Measurements from ENCODE around the gene HLA-DQA2. TPM values are rescaled to one million over a fixed set of nuclear protein-coding genes. Genes with fewer than 3 reads are reported as not detected.
A peak's percentile ranks its signal among the peaks of the same experiment; 100 is the strongest.

HLA-DQA2 gene
- total RNA-seq, 3 donors from 2014 or later (not counting 1 experiment from before 2014, with no cell fraction given) = 1.4 to 15.2 TPM; not detected in 1

DNA sequence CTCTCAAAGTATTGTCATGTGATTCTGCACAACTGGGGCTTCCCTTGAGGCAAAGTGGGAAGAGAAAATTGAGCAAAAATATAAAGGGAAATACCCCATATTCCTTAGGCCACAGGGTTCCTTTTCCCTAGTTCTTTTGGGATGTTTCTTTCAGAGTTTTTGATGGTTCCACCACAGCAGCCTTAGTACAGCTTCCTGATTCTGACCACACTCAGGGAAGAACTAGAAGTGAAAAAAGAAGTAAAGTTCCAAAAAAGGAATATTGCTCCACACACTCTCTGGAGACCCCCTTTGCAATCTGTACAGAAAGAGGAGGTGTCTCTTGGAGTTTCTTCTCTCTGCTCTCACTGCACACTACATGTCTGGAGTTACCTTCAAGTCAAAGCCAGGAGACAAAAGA, 27.9 kb upstream of the HLA-DQA2 start:
- intact Hi-C loops (cut with micrococcal nuclease) = no loop called here
- Mint-ChIP-seq H3K4me3 (no peak overlapping the region), H3K27ac (no peak overlapping the region), H3K9me3 (no peaks in the 10 kb centered on the region), H3K36me3 (no peaks in the 10 kb centered on the region), H3K27me3 (ENCODE audit: low read depth in 2 of 2) (peaks cover 8 to 14% of the 10 kb centered on the region in 2 donors), H3K4me1 (no peaks in the 10 kb centered on the region)
- ATAC-seq = no peak
- Histone ChIP-seq H3K9me3 (ENCODE audit: control insufficient read depth, insufficient read depth, low read length) (no peaks in the 10 kb centered on the region), H3K4me1 (ENCODE audit: control insufficient read depth, insufficient read depth, low read length) (no peaks in the 10 kb centered on the region), H3K36me3 (ENCODE audit: control insufficient read depth, insufficient read depth, low read length) (no peaks in the 10 kb centered on the region), H3K4me3 (ENCODE audit: low read length) (no peak overlapping the region), H3K27me3 (ENCODE audit: control insufficient read depth, insufficient read depth, low read length) (no peaks in the 10 kb centered on the region), H3K27ac (ENCODE audit: low read length) (no peak overlapping the region)
- TF ChIP-seq, protein P1, sequence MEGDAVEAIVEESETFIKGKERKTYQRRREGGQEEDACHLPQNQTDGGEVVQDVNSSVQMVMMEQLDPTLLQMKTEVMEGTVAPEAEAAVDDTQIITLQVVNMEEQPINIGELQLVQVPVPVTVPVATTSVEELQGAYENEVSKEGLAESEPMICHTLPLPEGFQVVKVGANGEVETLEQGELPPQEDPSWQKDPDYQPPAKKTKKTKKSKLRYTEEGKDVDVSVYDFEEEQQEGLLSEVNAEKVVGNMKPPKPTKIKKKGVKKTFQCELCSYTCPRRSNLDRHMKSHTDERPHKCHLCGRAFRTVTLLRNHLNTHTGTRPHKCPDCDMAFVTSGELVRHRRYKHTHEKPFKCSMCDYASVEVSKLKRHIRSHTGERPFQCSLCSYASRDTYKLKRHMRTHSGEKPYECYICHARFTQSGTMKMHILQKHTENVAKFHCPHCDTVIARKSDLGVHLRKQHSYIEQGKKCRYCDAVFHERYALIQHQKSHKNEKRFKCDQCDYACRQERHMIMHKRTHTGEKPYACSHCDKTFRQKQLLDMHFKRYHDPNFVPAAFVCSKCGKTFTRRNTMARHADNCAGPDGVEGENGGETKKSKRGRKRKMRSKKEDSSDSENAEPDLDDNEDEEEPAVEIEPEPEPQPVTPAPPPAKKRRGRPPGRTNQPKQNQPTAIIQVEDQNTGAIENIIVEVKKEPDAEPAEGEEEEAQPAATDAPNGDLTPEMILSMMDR (IDR thresholded peaks at IDR 0.05) = no peak
- no peak for DNase-seq

DNA sequence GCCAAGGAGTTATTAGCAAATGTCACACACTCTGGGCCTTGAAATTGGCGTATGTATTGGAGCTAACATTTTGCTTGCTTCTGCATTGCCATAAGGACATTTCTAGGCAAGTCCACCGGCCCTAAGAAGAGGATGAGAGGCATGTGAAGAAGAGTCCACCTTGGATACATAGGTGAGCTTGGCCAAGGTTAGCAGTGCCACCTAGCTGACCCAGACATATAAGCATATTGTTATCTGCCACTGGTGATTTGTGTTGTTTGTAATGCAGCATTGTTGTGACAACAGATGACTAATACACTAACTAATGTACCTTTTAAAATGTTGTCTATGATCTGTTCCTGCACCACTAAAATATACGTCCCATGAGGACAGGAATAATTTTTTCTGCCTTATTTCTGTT, 24.8 kb upstream of the HLA-DQA2 start:
- 97% methylated on average over 3 of the region's 3 CpGs for WGBS (ENCODE audit: insufficient coverage)
- H3K4me3 ChIP-seq (ENCODE audit: low read length) = no peak overlapping the region
- H3K9me3 ChIP-seq (ENCODE audit: control insufficient read depth, insufficient read depth, low read length) = no peaks in the 10 kb centered on the region
- H3K4me1 Mint-ChIP-seq = no peaks in the 10 kb centered on the region
- no peak overlapping the region for H3K27ac ChIP-seq (ENCODE audit: low read length)
- no peak for DNase-seq
- intact Hi-C loops (cut with micrococcal nuclease) = no loop called here
- no peaks in the 10 kb centered on the region for H3K27me3 ChIP-seq (ENCODE audit: control insufficient read depth, insufficient read depth, low read length)
- H3K9me3 Mint-ChIP-seq = no peaks in the 10 kb centered on the region
- no peaks in the 10 kb centered on the region for H3K36me3 ChIP-seq (ENCODE audit: control insufficient read depth, insufficient read depth, low read length)
- H3K27me3 Mint-ChIP-seq (ENCODE audit: low read depth in 2 of 2) = peaks cover 23 to 36% of the 10 kb centered on the region in 2 donors
- H3K27ac Mint-ChIP-seq = no peak overlapping the region
- ATAC-seq = no peak
- no peaks in the 10 kb centered on the region for H3K4me1 ChIP-seq (ENCODE audit: control insufficient read depth, insufficient read depth, low read length)
- no peaks in the 10 kb centered on the region for H3K36me3 Mint-ChIP-seq
- H3K4me3 Mint-ChIP-seq = no peak overlapping the region
- TF ChIP-seq, protein P1 (IDR thresholded peaks at IDR 0.05) = no peak

DNA sequence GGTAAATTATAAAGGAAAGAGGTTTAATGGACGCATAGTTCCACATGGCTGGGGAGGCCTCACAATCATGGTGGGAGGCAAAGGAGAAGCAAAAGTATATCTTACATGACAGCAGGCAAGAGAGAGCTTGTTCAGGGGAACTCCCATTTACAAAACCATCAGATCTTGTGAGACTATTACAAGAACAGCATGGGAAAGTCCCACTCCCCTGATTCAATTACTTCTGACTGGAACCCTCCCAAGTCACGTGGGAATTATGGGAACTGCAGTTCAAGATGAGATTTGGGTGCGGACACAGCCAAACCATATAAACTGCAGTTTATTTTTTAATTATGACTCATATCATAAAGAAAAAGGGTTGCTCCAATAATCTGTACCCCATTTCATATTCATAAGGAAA, 22.3 kb upstream of the HLA-DQA2 start:
- 81% methylated on average over 2 of the region's 3 CpGs for WGBS (ENCODE audit: insufficient coverage)
- peak in 1 of 2 donors; percentile 10 for DNase-seq

DNA sequence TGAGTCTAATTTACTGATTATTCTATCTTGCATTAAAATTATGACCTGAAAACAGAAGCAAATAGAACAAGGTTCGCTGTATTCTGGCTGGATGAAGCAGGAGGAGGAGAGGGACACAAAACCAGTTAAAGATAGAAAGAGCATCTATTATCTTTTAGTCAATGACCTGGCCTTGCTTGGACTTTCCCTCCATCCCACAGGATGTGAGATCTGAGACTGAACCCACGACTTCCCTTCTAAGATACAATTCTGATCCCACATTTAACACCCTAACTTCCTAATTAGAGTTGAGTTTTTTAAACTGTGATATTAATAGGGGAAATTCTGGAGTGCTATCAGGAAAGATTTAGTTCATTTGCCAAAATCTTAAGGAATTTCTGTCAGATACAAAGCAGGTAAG, 3.1 kb upstream of the HLA-DQA2 start:
- H3K27me3 Mint-ChIP-seq (ENCODE audit: low read depth in 2 of 2) = peaks cover 27 to 55% of the 10 kb centered on the region in 2 donors
- H3K36me3 Mint-ChIP-seq = no peaks in the 10 kb centered on the region
- no peak overlapping the region for H3K4me3 ChIP-seq (ENCODE audit: low read length)
- H3K27ac ChIP-seq (ENCODE audit: low read length) = no peak overlapping the region
- H3K4me1 ChIP-seq (ENCODE audit: control insufficient read depth, insufficient read depth, low read length) = no peaks in the 10 kb centered on the region
- no peaks in the 10 kb centered on the region for H3K9me3 Mint-ChIP-seq
- no peak for ATAC-seq
- no peaks in the 10 kb centered on the region for H3K9me3 ChIP-seq (ENCODE audit: control insufficient read depth, insufficient read depth, low read length)
- H3K4me3 Mint-ChIP-seq = no peak overlapping the region
- no peak overlapping the region for H3K27ac Mint-ChIP-seq
- H3K27me3 ChIP-seq (ENCODE audit: control insufficient read depth, insufficient read depth, low read length) = no peaks in the 10 kb centered on the region
- TF ChIP-seq, protein P1 (IDR thresholded peaks at IDR 0.05) = no peak
- no peaks in the 10 kb centered on the region for H3K4me1 Mint-ChIP-seq
- WGBS (ENCODE audit: insufficient coverage) = no CpG with 5 or more reads among the region's 2 CpGs
- H3K36me3 ChIP-seq (ENCODE audit: control insufficient read depth, insufficient read depth, low read length) = no peaks in the 10 kb centered on the region
- no peak for DNase-seq
- intact Hi-C loops (cut with micrococcal nuclease) = no loop called here

More for the DNA sequence above, 22.3 kb upstream of the HLA-DQA2 start:
- H3K4me3 Mint-ChIP-seq = no peak overlapping the region
- intact Hi-C loops (cut with micrococcal nuclease) = no loop called here
- no peaks in the 10 kb centered on the region for H3K36me3 Mint-ChIP-seq
- H3K27ac ChIP-seq (ENCODE audit: low read length) = no peak overlapping the region
- H3K27me3 ChIP-seq (ENCODE audit: control insufficient read depth, insufficient read depth, low read length) = peaks cover 2% of the 10 kb centered on the region
- no peaks in the 10 kb centered on the region for H3K9me3 ChIP-seq (ENCODE audit: control insufficient read depth, insufficient read depth, low read length)
- no peaks in the 10 kb centered on the region for H3K4me1 Mint-ChIP-seq
- no peak overlapping the region for H3K27ac Mint-ChIP-seq
- no peaks in the 10 kb centered on the region for H3K4me1 ChIP-seq (ENCODE audit: control insufficient read depth, insufficient read depth, low read length)
- peaks cover 31 to 49% of the 10 kb centered on the region in 2 donors for H3K27me3 Mint-ChIP-seq (ENCODE audit: low read depth in 2 of 2)
- no peaks in the 10 kb centered on the region for H3K9me3 Mint-ChIP-seq
- TF ChIP-seq, protein P1 (IDR thresholded peaks at IDR 0.05) = no peak
- no peak overlapping the region for H3K4me3 ChIP-seq (ENCODE audit: low read length)
- no peaks in the 10 kb centered on the region for H3K36me3 ChIP-seq (ENCODE audit: control insufficient read depth, insufficient read depth, low read length)
- ATAC-seq = no peak

Measured in natural killer cell (primary cell).